Psoas muscle (tissue), 8 donors: Measurements from ENCODE around the gene HES2. TPM values are rescaled to one million over a fixed set of nuclear protein-coding genes. Genes with fewer than 3 reads are reported as not detected.
"Not testable (repeated sequence)": the region's sequence is repeated elsewhere in the genome, so short reads cannot be mapped to it uniquely, and the experiment has no call there.

Experiments
- ATAC-seq, 4 donors: fragments of 200-7000 bp; cut with Tn5 transposase; one replicate each; pipeline ENCODE4 v1.9.1; 2020; ENCODE audit warnings: moderate library complexity in 3 of 4, mild to moderate bottlenecking in 2 of 4
- DNase-seq, 2 donors: peaks; one replicate each; pipeline ENCODE4 v3.0.0-alpha.2; 2020
- H3K27ac ChIP-seq: fragments of 200-600 bp; one replicate; pipeline ENCODE4 v1.8.0; 2022
- H3K27me3 ChIP-seq, 3 donors: fragments of 200-600 bp in 1 of 3; one replicate each; pipeline versions ENCODE4 v1.6.1 to v1.8.0; 2013 to 2022; ENCODE audit warnings: low read length in 2 of 3, mild to moderate bottlenecking in 2 of 3, moderate library complexity in 1 of 3; ENCODE audit not compliant: insufficient read depth in 3 of 3
- H3K36me3 ChIP-seq, 2 donors: fragments of 200-600 bp in 1 of 2; one replicate each; pipeline versions ENCODE4 v1.6.1 to v1.8.0; 2013 to 2022; ENCODE audit warnings: low read depth in 1 of 2, mild to moderate bottlenecking in 1 of 2, moderate library complexity in 1 of 2; ENCODE audit not compliant: insufficient read depth in 1 of 2
- H3K4me1 ChIP-seq: fragments of 200-600 bp; one replicate; pipeline ENCODE4 v1.8.0; 2022
- H3K4me3 ChIP-seq: fragments of 200-600 bp; one replicate; pipeline ENCODE4 v1.8.0; 2022; ENCODE audit warnings: mild to moderate bottlenecking
- H3K9me3 ChIP-seq: fragments of 200-600 bp; one replicate; pipeline ENCODE4 v1.8.0; 2022
- CTCF ChIP-seq: fragments of 200-600 bp; IDR thresholded peaks from one replicate; pipeline ENCODE4 v1.8.0; 2022; ENCODE audit warnings: antibody characterized with exemption
- WGBS, 3 donors: extraction: QIAGEN DNeasy Blood & Tissue Kit; methylation state at CpG; one replicate each; pipeline versions ENCODE4 v1.1.6 to v1.1.7; 2013; 5-methylcytosine and 5-hydroxymethylcytosine counted together
- intact Hi-C, 2 donors: fragments of 100-400 bp; cut with DNase I; formaldehyde crosslinking; loops; one replicate each; pipeline versions ENCODE4 v1.11.0 to v1.14.2; 2022
- polyA plus RNA-seq, 3 donors: library from polyadenylated mRNA; stranded (reverse); fragments of 200-250 nt; gene quantifications; one replicate each; pipeline ENCODE4 v1.2.3, GENCODE V29; 2013
- total RNA-seq, 4 donors: library from RNA; stranded (reverse); fragmentation: NEBNext Ultra II Directional in 2 of 4; extraction: Animal tissue kit (Norgen Biotek cat#: 25700) in 2 of 4; gene quantifications; one replicate each; pipeline versions ENCODE4 v1.2.1 to v1.2.4, GENCODE V29; 2021 to 2023
- donor health status: healthy with polysubstance abuse.
- donor health status: DM: no; HTN: no; CAD: no; lungs with moderate emphysema.
- donor health status: Bipolar disorder and iron deficiency.
- donor health status: healthy.
- donor health status: DM: yes; HTN: yes; CAD: no.
- donor health status: DM: no; HTN: no; CAD: no.
- donor health status: DM: no; HTN: no; CAD: no.
- donor health status: DM: yes; HTN: yes; CAD: no.

The HES2 gene
- total and polyA plus RNA-seq, 7 donors = 0.06 to 0.13 TPM; not detected in 5

GRCh38 chr1:6408023-6408422, 11.7 kb downstream of the HES2 start:
- Histone ChIP-seq H3K4me3 (no peak overlapping the region), H3K36me3 (no peaks in the 10 kb centered on the region), H3K27me3 (peaks cover 0 to 12% (median 1%) of the 10 kb centered on the region in 3 donors), H3K9me3 (no peaks in the 10 kb centered on the region), H3K4me1 (no peaks in the 10 kb centered on the region), H3K27ac (no peak overlapping the region)
- 81 to 84% (median 84%) methylated on average over 6 of the region's 6 CpGs for WGBS, 3 donors
- DNase-seq (no peak), ATAC-seq (no peak)
- no peak for TF ChIP-seq CTCF
- intact Hi-C loops = loop anchor here in 1 of 2 donors (5.0 kb wide), 2 partner anchors 61 to 161 kb away; no protein-coding TSS in a partner anchor

GRCh38 chr1:6401673-6402072, 18.0 kb downstream of the HES2 start:
- no peak for ATAC-seq
- Histone ChIP-seq H3K27ac (no peak overlapping the region), H3K9me3 (no peaks in the 10 kb centered on the region), H3K36me3 (no peaks in the 10 kb centered on the region), H3K27me3 (peaks cover 0 to 1% (median 0%) of the 10 kb centered on the region in 3 donors), H3K4me3 (no peak overlapping the region), H3K4me1 (no peaks in the 10 kb centered on the region)
- no peak for DNase-seq
- 60 to 67% (median 64%) methylated on average over 6 of the region's 6 CpGs for WGBS, 3 donors
- no peak for TF ChIP-seq CTCF
- intact Hi-C loops = no loop called here

- no peak for TF ChIP-seq CTCF
- no peaks in the 10 kb centered on the region for H3K36me3 ChIP-seq
Observed at GRCh38 chr1:6399294-6399693, 20.4 kb downstream of the HES2 start.

GRCh38 chr1:6397844-6398441, 21.8 kb downstream of the HES2 start:
- H3K4me3 ChIP-seq = no peak overlapping the region
- TF ChIP-seq CTCF = no peak
- no peak overlapping the region for H3K27ac ChIP-seq
- intact Hi-C loops = no loop called here
- WGBS, 3 donors = 68 to 74% (median 73%) methylated on average over 10 of the region's 10 CpGs
- DNase-seq (no peak), ATAC-seq (no peak)
- peaks cover 3% of the 10 kb centered on the region for H3K4me1 ChIP-seq
- no peaks in the 10 kb centered on the region for H3K27me3 ChIP-seq
- H3K36me3 ChIP-seq = no peaks in the 10 kb centered on the region
- H3K9me3 ChIP-seq = no peaks in the 10 kb centered on the region

More at GRCh38 chr1:6399294-6399693, 20.4 kb downstream of the HES2 start:
- Histone ChIP-seq H3K27me3 (no peaks in the 10 kb centered on the region), H3K9me3 (no peaks in the 10 kb centered on the region), H3K4me1 (peaks cover under 1% of the 10 kb centered on the region), H3K27ac (no peak overlapping the region), H3K4me3 (no peak overlapping the region)
- 91 to 96% (median 92%) methylated on average over 3 of the region's 3 CpGs for WGBS, 3 donors
- intact Hi-C loops = no loop called here
- DNase-seq (no peak), ATAC-seq (no peak)

GRCh38 chr1:6396998-6397397, 22.7 kb downstream of the HES2 start:
- Histone ChIP-seq H3K4me1 (peaks cover 12% of the 10 kb centered on the region), H3K36me3 (no peaks in the 10 kb centered on the region), H3K4me3 (no peak overlapping the region), H3K27ac (no peak overlapping the region), H3K9me3 (no peaks in the 10 kb centered on the region), H3K27me3 (no peaks in the 10 kb centered on the region)
- TF ChIP-seq CTCF = no peak
- no peak for ATAC-seq
- intact Hi-C loops = no loop called here
- DNase-seq = no peak

GRCh38 chr1:6395781-6396244, 23.9 kb downstream of the HES2 start:
- intact Hi-C loops = not testable (repeated sequence)

GRCh38 chr1:6395130-6395529, 24.6 kb downstream of the HES2 start:
- ATAC-seq, intact Hi-C loops, H3K9me3 ChIP-seq, H3K4me3 ChIP-seq, H3K36me3 ChIP-seq, DNase-seq, H3K27ac ChIP-seq, H3K27me3 ChIP-seq: not testable (repeated sequence)
- peaks cover 12% of the 10 kb centered on the region for H3K4me1 ChIP-seq
- WGBS, 3 donors = 92 to 96% (median 94%) methylated on average over 8 of the region's 8 CpGs

More at GRCh38 chr1:6395781-6396244, 23.9 kb downstream of the HES2 start:
- not testable (repeated sequence) for H3K27me3 ChIP-seq, ATAC-seq, H3K36me3 ChIP-seq, H3K9me3 ChIP-seq, H3K4me3 ChIP-seq, H3K27ac ChIP-seq, DNase-seq
- H3K4me1 ChIP-seq = peaks cover 12% of the 10 kb centered on the region
- WGBS, 3 donors = 93 to 97% (median 94%) methylated on average over 29 to 34 of the region's 34 CpGs
